ENCODE results near the gene LOXL1. TPM values are rescaled to one million over a fixed set of nuclear protein-coding genes. Genes with fewer than 3 reads are reported as not detected.
A peak's percentile ranks its signal among the peaks of the same experiment; 100 is the strongest.

LOXL1 gene
- polyA plus RNA-seq, 1 donor (not counting 4 experiments of a cell fraction or from before 2014, with no cell fraction given), result 8.8 TPM

- H3K79me2 ChIP-seq (ENCODE audit: control insufficient read depth, insufficient read depth, low read length), result peaks cover 54% of the 10 kb centered on the region
- no peak overlapping the region for H2AFZ ChIP-seq (ENCODE audit: control insufficient read depth, low read length)
- H3K9me3 ChIP-seq (ENCODE audit: control insufficient read depth, low read depth, low read length), result no peaks in the 10 kb centered on the region
- FAIRE-seq (no peak), DNase-seq (ENCODE audit: low read depth, low spot score) (no peak)
- peaks cover 45% of the 10 kb centered on the region for H3K4me1 ChIP-seq (ENCODE audit: control insufficient read depth, extremely low read depth, insufficient read depth, low read length)
- H3K36me3 ChIP-seq (ENCODE audit: control insufficient read depth in 2 of 2, extremely low read depth in 1 of 2, insufficient read depth in 2 of 2, low read length in 2 of 2), result peaks cover 9 to 10% of the 10 kb centered on the region in 2 experiments
- peak overlapping the region; percentile 94 for H3K9ac ChIP-seq (ENCODE audit: control insufficient read depth, extremely low read depth, insufficient read depth, low read length)
- no peaks in the 10 kb centered on the region for H3K9me1 ChIP-seq (ENCODE audit: control insufficient read depth, extremely low read depth, insufficient read depth, low read length)
- H3K4me2 ChIP-seq (ENCODE audit: control insufficient read depth, extremely low read depth, insufficient read depth, low read depth, low read length), result peak overlapping the region; percentile 93
- peak overlapping the region; percentile 87 to 89 (median 89) for H3K4me3 ChIP-seq (ENCODE audit: control insufficient read depth in 2 of 3, extremely low read depth in 1 of 3, insufficient read depth in 2 of 3, low read depth in 1 of 3, low read length in 3 of 3)
- H3K27ac ChIP-seq (ENCODE audit: control insufficient read depth, insufficient read depth, low read length), result peak overlapping the region; percentile 86
- no peak for TF ChIP-seq CTCF (optimal IDR thresholded peaks at IDR 0.05 in 1 of 3, IDR thresholded peaks at IDR 0.05 in 1 of 3, conservative IDR thresholded peaks at IDR 0.05 in 1 of 3; ENCODE audit: extremely low read depth in 1 of 3, insufficient read depth in 2 of 3, low read length in 3 of 3)
- TF ChIP-seq EZH2 (IDR thresholded peaks at IDR 0.05; ENCODE audit: low read length), result no peak
- dilution Hi-C loops (cut with MboI; ENCODE audit: extremely low pct_ligation_motif_present, low sequenced_read_pairs), result no loop called here
- no peaks in the 10 kb centered on the region for H3K27me3 ChIP-seq (ENCODE audit: control insufficient read depth, extremely low read depth, insufficient read depth, low read length)
- H4K20me1 ChIP-seq (ENCODE audit: control insufficient read depth, extremely low read depth, insufficient read depth, low read length), result peaks cover 5% of the 10 kb centered on the region
Observed at GRCh38 chr15:73994912-73995622, 68.8 kb downstream of the LOXL1 start.

- DNase-seq (ENCODE audit: low read depth, low spot score) (no peak), FAIRE-seq (no peak)
- H3K9ac ChIP-seq (ENCODE audit: control insufficient read depth, extremely low read depth, insufficient read depth, low read length), result peak overlapping the region; percentile 94
- peaks cover 66% of the 10 kb centered on the region for H3K79me2 ChIP-seq (ENCODE audit: control insufficient read depth, insufficient read depth, low read length)
- no peaks in the 10 kb centered on the region for H3K9me1 ChIP-seq (ENCODE audit: control insufficient read depth, extremely low read depth, insufficient read depth, low read length)
- peak overlapping the region; percentile 93 for H3K4me2 ChIP-seq (ENCODE audit: control insufficient read depth, extremely low read depth, insufficient read depth, low read depth, low read length)
- peaks cover 5% of the 10 kb centered on the region for H4K20me1 ChIP-seq (ENCODE audit: control insufficient read depth, extremely low read depth, insufficient read depth, low read length)
- no peak for TF ChIP-seq CTCF (optimal IDR thresholded peaks at IDR 0.05 in 1 of 3, IDR thresholded peaks at IDR 0.05 in 1 of 3, conservative IDR thresholded peaks at IDR 0.05 in 1 of 3; ENCODE audit: extremely low read depth in 1 of 3, insufficient read depth in 2 of 3, low read length in 3 of 3)
- TF ChIP-seq EZH2 (IDR thresholded peaks at IDR 0.05; ENCODE audit: low read length), result no peak
- H3K4me3 ChIP-seq (ENCODE audit: control insufficient read depth in 2 of 3, extremely low read depth in 1 of 3, insufficient read depth in 2 of 3, low read depth in 1 of 3, low read length in 3 of 3), result peak overlapping the region; percentile 87 to 89 (median 89)
- no peaks in the 10 kb centered on the region for H3K27me3 ChIP-seq (ENCODE audit: control insufficient read depth, extremely low read depth, insufficient read depth, low read length)
- H3K27ac ChIP-seq (ENCODE audit: control insufficient read depth, insufficient read depth, low read length), result peak overlapping the region; percentile 86
- H3K36me3 ChIP-seq (ENCODE audit: control insufficient read depth in 2 of 2, extremely low read depth in 1 of 2, insufficient read depth in 2 of 2, low read length in 2 of 2), result peaks cover 9 to 10% of the 10 kb centered on the region in 2 experiments
- peaks cover 33% of the 10 kb centered on the region for H3K4me1 ChIP-seq (ENCODE audit: control insufficient read depth, extremely low read depth, insufficient read depth, low read length)
- H3K9me3 ChIP-seq (ENCODE audit: control insufficient read depth, low read depth, low read length), result no peaks in the 10 kb centered on the region
- H2AFZ ChIP-seq (ENCODE audit: control insufficient read depth, low read length), result no peak overlapping the region
- dilution Hi-C loops (cut with MboI; ENCODE audit: extremely low pct_ligation_motif_present, low sequenced_read_pairs), result no loop called here
Observed at GRCh38 chr15:73996267-73996666, 70.0 kb downstream of the LOXL1 start.

Data from keratinocyte (primary cell).